Measurements from ENCODE around the gene DDX59.

Gene DDX59

GRCh38 chr1:200669314-200670241 lies at the start of gene DDX59:
DDX59 (minus strand) TSS chr1:200669907; CDS start chr1:200666740, 3,167 bp downstream.
- in situ Hi-C loops (cut with HindIII; ENCODE audit: low sequenced_read_pairs), result loop anchor here (5.0 to 10.0 kb wide), 3 partner anchors 47 to 102 kb away; partner anchors contain the start of genes CAMSAP2 and KIF14

GRCh38 chr1:200714504-200715187 lies 44.9 kb upstream of the DDX59 start:
- in situ Hi-C loops (cut with HindIII; ENCODE audit: low sequenced_read_pairs), result loop anchor here (5.0 kb wide), 2 partner anchors 37 to 113 kb away; no protein-coding TSS in a partner anchor

GRCh38 chr1:200710166-200710565 lies 40.5 kb upstream of the DDX59 start:
- in situ Hi-C loops (cut with HindIII; ENCODE audit: low sequenced_read_pairs), result no loop called here

GRCh38 chr1:200708769-200709168 lies 39.1 kb upstream of the DDX59 start:
- in situ Hi-C loops (cut with HindIII; ENCODE audit: low sequenced_read_pairs), result no loop called here

- in situ Hi-C loops (cut with HindIII; ENCODE audit: low sequenced_read_pairs), result no loop called here
Measured at GRCh38 chr1:200708161-200708560, 38.5 kb upstream of the DDX59 start.

GRCh38 chr1:200707116-200707515 lies 37.4 kb upstream of the DDX59 start:
- in situ Hi-C loops (cut with HindIII; ENCODE audit: low sequenced_read_pairs), result no loop called here

- in situ Hi-C loops (cut with HindIII; ENCODE audit: low sequenced_read_pairs), result no loop called here
Measured at GRCh38 chr1:200706111-200706814, 36.6 kb upstream of the DDX59 start.

GRCh38 chr1:200704986-200705500 lies 35.3 kb upstream of the DDX59 start:
- in situ Hi-C loops (cut with HindIII; ENCODE audit: low sequenced_read_pairs), result no loop called here

- in situ Hi-C loops (cut with HindIII; ENCODE audit: low sequenced_read_pairs), result no loop called here
Measured at GRCh38 chr1:200699871-200700270, 30.2 kb upstream of the DDX59 start.

GRCh38 chr1:200694738-200695137 lies 25.0 kb upstream of the DDX59 start:
- in situ Hi-C loops (cut with HindIII; ENCODE audit: low sequenced_read_pairs), result no loop called here

- in situ Hi-C loops (cut with HindIII; ENCODE audit: low sequenced_read_pairs), result no loop called here
Measured at GRCh38 chr1:200693327-200693726, 23.6 kb upstream of the DDX59 start.

- in situ Hi-C loops (cut with HindIII; ENCODE audit: low sequenced_read_pairs), result no loop called here
Measured at GRCh38 chr1:200692316-200692715, 22.6 kb upstream of the DDX59 start.

GRCh38 chr1:200686620-200687019 lies 16.9 kb upstream of the DDX59 start:
- in situ Hi-C loops (cut with HindIII; ENCODE audit: low sequenced_read_pairs), result no loop called here

- in situ Hi-C loops (cut with HindIII; ENCODE audit: low sequenced_read_pairs), result no loop called here
Measured at GRCh38 chr1:200684015-200684414, 14.3 kb upstream of the DDX59 start.

GRCh38 chr1:200683298-200683697 lies 13.6 kb upstream of the DDX59 start:
- in situ Hi-C loops (cut with HindIII; ENCODE audit: low sequenced_read_pairs), result no loop called here

- in situ Hi-C loops (cut with HindIII; ENCODE audit: low sequenced_read_pairs), result no loop called here
Measured at GRCh38 chr1:200681231-200681630, 11.5 kb upstream of the DDX59 start.

GRCh38 chr1:200676829-200677228 lies 7.1 kb upstream of the DDX59 start:
- in situ Hi-C loops (cut with HindIII; ENCODE audit: low sequenced_read_pairs), result loop anchor here (5.0 kb wide), 1 partner anchor 40 kb away; no protein-coding TSS in a partner anchor

- in situ Hi-C loops (cut with HindIII; ENCODE audit: low sequenced_read_pairs), result loop anchor here (5.0 kb wide), 1 partner anchor 42 kb away; no protein-coding TSS in a partner anchor
Measured at GRCh38 chr1:200675588-200675852, 5.8 kb upstream of the DDX59 start.

- in situ Hi-C loops (cut with HindIII; ENCODE audit: low sequenced_read_pairs), result loop anchor here (5.0 kb wide), 2 partner anchors 42 to 53 kb away; partner anchors contain the start of gene KIF14
Measured at GRCh38 chr1:200674838-200675587, 5.3 kb upstream of the DDX59 start.
